HK-2 (cell line): ENCODE results near the gene UCK1.
A peak's percentile ranks its signal among the peaks of the same experiment; 100 is the strongest.
"Not testable (repeated sequence)": the region's sequence is repeated elsewhere in the genome, so short reads cannot be mapped to it uniquely, and the experiment has no call there.

Experiments used
- DNase-seq: peaks from one replicate; pipeline ENCODE4 v3.0.0-alpha.2; 2018; ENCODE audit not compliant: unreplicated experiment

Gene UCK1

DNA sequence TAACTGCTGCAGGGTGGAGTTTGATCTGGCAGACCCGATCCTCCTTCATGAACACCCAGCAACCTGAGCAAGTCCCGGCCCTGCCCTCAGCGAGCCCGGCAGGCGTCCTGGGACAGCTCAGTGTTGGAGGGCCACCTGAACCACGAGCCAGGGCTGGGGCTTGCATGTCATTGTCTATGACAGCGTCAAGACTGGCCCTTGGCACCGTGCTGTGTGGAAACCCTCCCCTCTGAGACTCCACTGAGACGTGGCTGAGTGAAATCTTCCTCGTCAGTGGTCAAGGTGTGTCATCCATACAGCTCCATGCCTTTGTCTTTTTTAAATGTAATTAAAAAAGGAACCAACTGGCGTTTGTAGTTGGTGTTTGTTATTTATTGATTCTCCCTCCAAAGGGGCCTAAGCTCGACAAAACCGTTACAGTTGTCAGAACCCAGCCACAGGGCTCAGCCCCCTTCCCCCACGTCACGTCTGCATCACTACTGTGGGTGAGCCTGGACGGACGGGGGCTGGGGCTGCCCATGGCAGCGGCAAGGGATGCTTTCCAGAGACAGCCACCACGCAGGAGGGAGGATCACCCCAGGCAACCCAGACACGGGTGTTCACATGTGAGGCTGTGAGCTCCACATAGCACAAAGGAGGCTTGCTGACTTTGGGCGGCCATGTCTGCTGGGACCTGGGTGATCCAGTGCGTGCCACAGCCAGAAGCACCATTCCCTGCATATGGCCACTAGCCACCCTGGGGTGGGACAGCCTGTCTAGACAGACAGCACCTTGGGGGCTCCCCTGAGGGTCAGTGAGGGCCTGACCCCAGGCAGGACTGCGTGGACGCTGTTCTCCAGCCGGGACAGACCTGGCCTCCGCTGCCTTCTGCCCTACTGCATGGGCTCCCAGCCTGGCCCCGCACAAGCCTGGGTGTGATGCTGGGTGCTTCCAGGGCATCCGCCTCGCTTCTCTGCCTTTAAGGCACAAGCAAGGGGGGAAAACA, 7.3 kb downstream of the UCK1 start:
- no peak for DNase-seq

- no peak for DNase-seq
Measured at GRCh38 chr9:131523086-131523388, 8.0 kb downstream of the UCK1 start.

DNA sequence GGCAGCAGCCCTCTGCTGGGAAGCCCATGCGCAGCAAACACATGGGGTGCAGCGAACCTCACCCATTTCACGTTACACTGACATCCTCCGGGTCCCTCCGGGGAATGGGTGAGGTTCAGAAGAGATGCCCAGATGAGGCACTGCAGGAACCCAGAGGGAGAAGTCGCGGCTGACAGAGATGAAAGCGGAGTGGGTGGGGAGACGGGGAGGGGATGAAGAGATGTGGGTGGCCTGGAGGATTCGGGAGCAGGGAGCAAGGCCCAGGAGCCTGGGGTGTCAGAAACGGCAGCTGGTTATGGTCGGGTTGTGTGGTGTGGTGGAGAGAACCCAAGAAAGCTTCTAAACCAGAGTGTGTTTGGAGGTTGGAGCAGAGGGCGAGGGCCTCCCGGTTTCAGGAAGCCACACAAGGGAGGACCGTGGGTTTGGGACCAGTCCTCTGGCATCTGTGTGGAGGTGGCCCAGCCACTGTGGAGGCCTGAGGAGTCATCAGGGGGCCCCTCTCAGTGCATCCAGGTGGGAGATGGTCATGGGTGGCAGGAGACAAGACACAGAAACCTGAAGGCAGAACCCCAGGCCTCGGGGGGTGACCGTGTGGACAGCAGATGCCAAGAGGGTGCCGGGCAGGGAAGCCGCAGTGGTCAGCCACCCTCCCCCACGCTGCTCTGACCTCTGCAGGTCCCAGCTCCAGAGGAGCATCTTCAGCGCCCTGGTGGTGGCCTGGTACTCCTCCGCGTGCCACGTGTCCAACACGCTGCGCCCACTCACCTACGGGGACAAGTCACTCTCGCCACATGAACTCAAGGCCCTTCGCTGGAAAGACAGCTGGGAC, 8.6 kb downstream of the UCK1 start:
- no peak for DNase-seq

GRCh38 chr9:131521822-131522221, 9.2 kb downstream of the UCK1 start:
- no peak for DNase-seq

DNA sequence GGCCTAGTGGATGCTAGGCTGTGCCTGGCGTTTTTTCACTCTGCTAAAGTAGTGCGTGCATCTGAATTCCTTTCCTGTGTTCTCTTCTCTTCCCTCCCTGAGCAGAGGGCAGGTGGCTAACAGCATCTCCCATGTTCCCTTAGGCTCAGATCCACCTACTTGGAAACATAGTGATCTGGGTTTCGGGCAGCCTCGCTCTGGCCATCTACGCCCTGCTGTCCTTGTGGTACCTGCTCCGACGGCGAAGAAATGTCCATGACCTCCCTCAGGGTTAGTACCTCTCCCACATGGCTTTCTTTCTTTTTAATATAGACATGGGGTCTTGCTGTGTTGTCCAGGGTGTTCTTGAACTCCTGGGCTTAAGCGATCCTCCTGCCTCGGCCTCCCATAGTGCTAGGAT, 9.9 kb downstream of the UCK1 start:
- no peak for DNase-seq

DNA sequence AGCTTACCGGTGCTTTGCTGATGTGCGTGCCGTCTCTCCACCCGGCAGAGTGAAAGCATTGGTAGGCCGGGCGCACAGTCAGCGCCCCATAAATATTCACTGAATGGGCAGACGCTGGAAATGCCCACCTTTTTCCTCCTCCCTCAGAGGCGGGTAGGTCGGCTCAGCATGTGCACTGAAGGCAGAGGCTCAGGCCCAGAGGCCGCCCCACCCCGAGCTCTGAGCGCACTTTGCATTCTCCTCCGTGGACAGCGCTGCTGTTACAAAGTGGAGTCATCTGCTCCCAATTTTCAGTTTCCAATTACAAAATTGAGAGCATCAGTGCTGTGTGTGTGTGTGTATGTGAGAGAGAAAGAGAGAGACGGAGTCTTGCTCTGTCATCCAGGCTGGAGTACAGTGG, 10.6 kb downstream of the UCK1 start:
- no peak for DNase-seq

GRCh38 chr9:131518553-131518952, 12.5 kb downstream of the UCK1 start:
- no peak for DNase-seq

DNA sequence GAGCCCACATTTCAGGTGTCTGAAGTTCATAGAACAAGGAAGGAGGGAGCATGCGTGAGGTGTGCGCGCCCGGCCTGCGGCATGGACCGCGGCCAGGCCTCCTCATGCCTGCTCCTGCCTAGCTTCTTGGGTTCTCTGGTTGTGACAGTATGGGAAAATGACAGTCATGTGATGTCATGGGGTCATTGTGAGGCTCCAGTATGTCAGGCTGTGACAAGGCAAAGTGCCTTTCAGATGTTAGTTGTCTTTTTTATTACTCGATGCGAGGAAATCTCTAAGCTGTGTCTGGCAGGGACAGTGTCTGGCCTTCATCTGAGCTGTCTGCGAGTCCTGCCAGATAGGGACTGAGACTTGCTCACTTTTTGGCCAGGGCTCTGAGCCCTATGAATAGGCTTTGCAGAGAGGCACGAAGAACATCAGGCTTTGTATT, 13.3 kb downstream of the UCK1 start:
- no peak for DNase-seq

- no peak for DNase-seq
Measured at GRCh38 chr9:131516930-131517329, 14.1 kb downstream of the UCK1 start.

DNA sequence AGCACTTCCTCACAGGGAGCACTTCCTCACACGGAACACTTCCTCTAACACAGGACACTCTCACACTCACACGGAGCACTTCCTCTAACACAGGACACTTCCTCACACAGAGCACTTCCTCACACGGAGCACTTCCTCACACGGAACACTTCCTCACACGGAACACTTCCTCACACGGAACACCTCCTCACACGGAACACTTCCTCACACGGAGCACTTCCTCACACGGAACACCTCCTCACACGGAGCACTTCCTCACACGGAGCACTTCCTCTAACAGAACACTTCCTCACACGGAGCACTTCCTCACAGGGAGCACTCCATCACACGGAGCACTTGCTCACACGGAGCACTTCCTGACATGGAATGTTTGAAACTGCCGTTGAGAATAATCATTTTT, 15.0 kb downstream of the UCK1 start:
- no peak for DNase-seq

- not testable (repeated sequence) for DNase-seq
Measured at GRCh38 chr9:131515559-131516031, 15.5 kb downstream of the UCK1 start.

DNA sequence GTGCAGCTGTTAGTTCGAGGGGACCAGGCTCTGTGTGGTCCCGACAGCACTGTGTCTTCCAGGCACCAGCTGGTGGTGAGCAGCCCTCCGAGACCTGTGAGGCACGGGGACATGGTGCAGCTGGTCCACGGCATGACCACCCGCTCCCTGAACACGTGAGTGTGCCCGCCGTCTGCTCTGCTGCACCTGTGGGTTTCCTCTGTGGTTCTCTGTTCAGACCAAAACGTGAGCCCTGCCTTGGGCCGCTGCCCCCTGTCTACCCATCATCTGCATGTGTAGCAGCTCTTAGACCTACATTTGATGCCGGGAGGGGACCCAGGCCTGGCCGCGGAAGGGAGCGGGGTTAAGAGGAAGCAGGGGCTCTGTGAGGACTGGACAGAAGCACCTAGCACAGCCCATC, 17.9 kb downstream of the UCK1 start:
- no peak for DNase-seq

- no peak for DNase-seq
Measured at GRCh38 chr9:131511880-131512279, 19.2 kb downstream of the UCK1 start.

- no peak for DNase-seq
Measured at GRCh38 chr9:131511416-131511815, 19.6 kb downstream of the UCK1 start.

DNA sequence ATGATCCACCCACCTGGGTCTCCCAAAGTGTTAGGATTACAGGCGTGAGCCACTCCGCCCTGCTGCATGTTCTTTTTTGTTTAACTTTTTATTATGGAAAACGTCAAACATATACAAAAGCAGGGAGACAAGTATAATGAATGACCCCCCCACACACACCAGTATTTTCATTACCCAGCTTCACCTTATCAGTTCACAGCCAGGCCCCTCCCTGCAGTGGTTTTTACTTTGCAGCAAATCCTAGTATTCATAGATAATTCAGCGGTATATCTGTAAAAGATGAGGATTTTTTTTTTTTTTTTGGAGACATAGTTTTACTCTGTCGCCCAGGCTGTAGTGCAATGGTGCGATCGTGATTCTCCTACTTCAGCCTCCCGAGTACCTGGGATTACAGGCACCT, 26.1 kb downstream of the UCK1 start:
- DNase-seq = no peak

GRCh38 chr9:131503626-131504465, 27.2 kb downstream of the UCK1 start:
- DNase-seq = peak; percentile 61

DNA sequence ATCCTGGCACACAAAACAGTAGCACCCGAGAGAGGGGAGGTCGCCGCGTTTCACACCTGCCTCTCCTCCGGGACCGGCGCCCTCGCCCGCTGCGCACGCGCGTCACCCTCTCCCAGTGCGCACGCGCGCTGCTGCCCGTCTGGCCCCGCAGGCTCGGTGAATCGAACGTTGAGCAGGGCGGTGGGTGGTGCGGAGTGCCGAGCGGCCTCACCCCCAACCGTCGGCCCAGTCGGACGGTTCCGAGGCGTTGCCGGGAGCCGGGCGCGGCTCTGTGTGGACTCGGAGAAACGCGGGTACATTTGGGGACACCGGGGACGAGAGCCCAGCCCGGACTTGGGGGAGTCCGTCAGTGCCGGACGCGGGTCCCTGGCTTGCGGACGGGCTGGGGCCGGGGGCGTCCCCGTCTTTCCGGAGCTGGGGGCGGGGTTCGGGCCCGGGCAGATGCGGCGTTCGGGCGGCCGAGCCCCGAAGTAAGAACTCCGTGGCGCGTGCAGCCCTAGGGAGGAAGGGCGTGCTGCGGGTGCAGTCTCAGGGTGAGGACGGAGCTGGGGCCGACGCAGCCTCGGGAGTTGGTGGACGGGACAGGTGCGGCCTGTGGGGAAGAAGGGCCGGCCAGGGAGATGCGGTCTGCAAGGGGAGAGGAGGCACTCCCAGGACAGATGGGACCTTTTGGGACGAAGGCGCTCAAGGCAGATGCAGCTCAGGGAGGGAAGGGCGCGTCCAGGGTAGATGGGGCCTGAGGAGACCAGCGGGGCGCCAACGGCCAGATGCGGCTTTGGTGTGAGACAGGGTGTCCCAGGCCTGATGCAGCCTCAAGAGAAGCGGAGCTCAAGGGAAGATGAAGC, 28.1 kb downstream of the UCK1 start, which contains the start of gene POMT1:
Gene POMT1 (plus strand): TSS at position 138 of the 845 bp plus-strand sequence. CDS start 1,301 bp downstream, outside the sequence.
- peak; percentile 88 for DNase-seq

DNA sequence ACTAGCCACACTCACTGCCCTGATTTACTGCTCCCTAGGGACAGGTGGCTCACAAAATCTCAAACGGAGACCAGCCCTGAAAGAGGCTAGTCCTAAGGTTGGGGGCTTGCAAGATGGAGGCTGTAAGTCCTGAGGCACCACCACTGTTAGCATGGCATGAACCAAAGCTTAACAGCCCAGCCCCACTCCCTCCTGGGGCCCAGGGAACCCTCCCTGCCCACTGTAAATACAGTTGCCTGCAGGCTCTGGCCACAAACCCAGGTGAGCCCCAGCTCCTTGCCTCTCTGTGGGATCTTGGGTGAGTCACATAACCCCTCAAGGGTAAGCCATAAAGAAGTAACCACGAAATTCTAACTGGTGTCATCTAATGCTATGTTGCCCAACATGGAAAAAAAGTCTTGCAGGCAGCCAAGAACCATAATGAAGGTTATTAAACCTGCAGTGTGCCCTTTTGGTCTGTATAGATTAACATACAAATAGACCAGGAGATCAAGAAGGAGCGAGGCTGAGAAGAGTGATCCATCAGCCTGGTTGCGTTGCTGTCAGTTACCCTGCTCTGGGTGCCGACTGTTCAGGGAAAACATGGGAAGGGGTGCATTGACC, 30.0 kb downstream of the UCK1 start:
- peak; percentile 50 for DNase-seq

- no peak for DNase-seq
Measured at GRCh38 chr9:131500377-131500776, 30.7 kb downstream of the UCK1 start.

DNA sequence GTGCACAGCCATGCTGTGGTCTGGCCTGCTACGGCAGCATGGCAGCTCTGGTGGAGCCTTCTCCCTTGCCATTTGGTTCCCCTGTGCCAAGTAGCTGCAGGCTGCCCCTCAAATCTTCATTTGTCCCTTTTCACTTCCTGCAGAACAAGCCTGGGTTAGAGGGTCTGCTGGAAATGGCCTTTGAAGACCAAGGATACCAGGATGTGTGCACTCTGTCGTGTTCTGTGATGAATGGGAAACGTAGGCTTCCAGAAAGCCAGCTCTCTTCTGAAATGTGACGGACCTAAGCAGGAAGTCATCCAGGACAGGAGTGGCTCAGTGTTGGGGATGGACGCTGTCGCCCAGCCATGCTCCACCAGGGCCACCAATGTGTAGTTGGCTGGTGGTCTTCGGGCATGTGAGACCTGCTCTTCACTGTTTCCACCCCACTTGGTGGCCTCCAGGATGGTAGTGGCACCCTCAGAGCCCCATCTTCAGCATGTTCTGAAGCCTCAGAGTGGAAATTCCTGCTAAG, 31.8 kb downstream of the UCK1 start:
- no peak for DNase-seq
